A549 (cell line): ENCODE measurements around the gene HES3. TPM values are rescaled to one million over a fixed set of nuclear protein-coding genes. Genes with fewer than 3 reads are reported as not detected.

ENCODE experiments used
- ATAC-seq, 2 experiments: fragments of 200-7000 bp in 1 of 2; fragments of >200 bp in 1 of 2; cut with Nextera tagmentation in 1 of 2; cut with Tn5 transposase in 1 of 2; 3 replicates each; pipeline versions ENCODE4 v1.8.0 to v1.9.1; 2018 to 2020; ENCODE audit warnings: mild to moderate bottlenecking in 1 of 2, moderate library complexity in 1 of 2
- CTCF ChIA-PET: fragments of 300-600 bp; sonication (Branson Sonifier 250); formaldehyde crosslinking; extraction: SDS; loops from one replicate; lab custom pipeline; 2021; ENCODE audit warnings: antibody characterized with exemption, inconsistent platforms; lab: Yijun Ruan, JAX
- POLR2A ChIA-PET: fragments of 350-600 bp; formaldehyde crosslinking; extraction: SDS; loops from one replicate; lab custom pipeline; 2021; ENCODE audit warnings: antibody characterized with exemption, inconsistent platforms; lab: Yijun Ruan, JAX
- DNase-seq, 2 experiments: peaks; one replicate each; pipeline versions ENCODE4 v3.0.0 to v3.0.0-alpha.2; 2011 to 2016; ENCODE audit warnings: low read depth in 1 of 2, low spot score in 1 of 2
- FAIRE-seq: peaks from 2 replicates; lab custom pipeline; 2011; peaks lifted over from hg19 to GRCh38; lab: Jason Lieb, UNC
- H3K27ac ChIP-seq, 2 experiments: fragments of >200 bp; sonication (Bioruptor Twin); formaldehyde crosslinking; 3 replicates each; pipeline ENCODE4 v1.5.1; 2016 to 2017
- H3K4me1 ChIP-seq: fragments of >200 bp; sonication (Bioruptor Twin); formaldehyde crosslinking; 3 replicates; pipeline ENCODE4 v1.6.1; 2016
- H3K4me2 ChIP-seq: fragments of >200 bp; sonication (Bioruptor Twin); formaldehyde crosslinking; 3 replicates; pipeline ENCODE4 v1.6.1; 2016
- H3K4me3 ChIP-seq: fragments of >200 bp; sonication (Bioruptor Twin); formaldehyde crosslinking; 3 replicates; pipeline ENCODE4 v1.5.1; 2016
- H3K9me3 ChIP-seq: fragments of >200 bp; sonication (Bioruptor Twin); formaldehyde crosslinking; 3 replicates; pipeline ENCODE4 v1.6.1; 2016
- CTCF ChIP-seq: fragments of >200 bp; sonication (Bioruptor Twin); formaldehyde crosslinking; IDR thresholded peaks from 3 replicates; pipeline ENCODE4 v1.5.1; 2016
- EHMT2 ChIP-seq: fragments of 200-600 bp; sonication (generic); IDR thresholded peaks from 2 replicates; pipeline ENCODE4 v1.6.1; 2016; ENCODE audit warnings: antibody characterized with exemption, low read depth, mild to moderate bottlenecking, moderate library complexity
- ELK1 ChIP-seq: fragments of 150-350 bp; IDR thresholded peaks from 2 replicates; pipeline ENCODE4 v1.6.1; 2014; ENCODE audit warnings: low read depth, mild to moderate bottlenecking, low read length
- ESRRA ChIP-seq: fragments of 150-350 bp; IDR thresholded peaks from 2 replicates; pipeline ENCODE4 v1.6.1; 2014; ENCODE audit warnings: mild to moderate bottlenecking, low read length, borderline replicate concordance
- FOSL2 ChIP-seq, 2 experiments: fragments of 450-650 bp in 1 of 2; fragments of >200 bp in 1 of 2; sonication (Bioruptor Twin) in 1 of 2; formaldehyde crosslinking; IDR thresholded peaks; 2 replicates each; pipeline versions ENCODE4 v1.5.0 to v1.6.1; 2016 to 2020; ENCODE audit warnings: mild to moderate bottlenecking in 1 of 2, moderate library complexity in 1 of 2
- FOXS1 ChIP-seq: fragments of 250-450 bp; sonication (Bioruptor Pico); IDR thresholded peaks from 2 replicates; pipeline ENCODE4 v1.5.0; 2020; ENCODE audit warnings: mild to moderate bottlenecking, moderate library complexity
- HOXA7 ChIP-seq: fragments of 250-450 bp; sonication (Bioruptor Pico); IDR thresholded peaks from 2 replicates; pipeline ENCODE4 v1.5.0; 2020; ENCODE audit warnings: mild to moderate bottlenecking, moderate library complexity
- HOXB13 ChIP-seq: fragments of 250-450 bp; sonication (Bioruptor Pico); IDR thresholded peaks from 2 replicates; pipeline ENCODE4 v1.5.0; 2020; ENCODE audit warnings: low read depth, mild to moderate bottlenecking, moderate library complexity
- HOXB5 ChIP-seq: fragments of 250-450 bp; sonication (Bioruptor Pico); IDR thresholded peaks from 2 replicates; pipeline ENCODE4 v1.5.0; 2020; ENCODE audit warnings: mild to moderate bottlenecking, moderate library complexity
- JUN ChIP-seq, 2 experiments: fragments of >200 bp; sonication (Bioruptor Twin); formaldehyde crosslinking; IDR thresholded peaks; 2 replicates in 1 of 2; 3 replicates in 1 of 2; pipeline ENCODE4 v1.6.1; 2016 to 2017
- JUNB ChIP-seq: fragments of >200 bp; sonication (Bioruptor Twin); formaldehyde crosslinking; IDR thresholded peaks from 2 replicates; pipeline ENCODE4 v1.6.1; 2016
- KDM1A ChIP-seq: fragments of 200-600 bp; sonication (generic); IDR thresholded peaks from 2 replicates; pipeline ENCODE4 v1.6.1; 2016; ENCODE audit warnings: low read depth, mild to moderate bottlenecking
- PHF8 ChIP-seq: fragments of 200-600 bp; sonication (generic); IDR thresholded peaks from 2 replicates; pipeline ENCODE4 v1.6.1; 2016; ENCODE audit warnings: low read depth, mild to moderate bottlenecking, antibody characterized with exemption, moderate library complexity, borderline replicate concordance
- RCOR1 ChIP-seq: fragments of 150-350 bp; IDR thresholded peaks from 2 replicates; pipeline ENCODE4 v1.6.1; 2014; ENCODE audit warnings: antibody characterized with exemption, low read length, low read depth
- RNF2 ChIP-seq: fragments of 200-600 bp; sonication (generic); IDR thresholded peaks from 2 replicates; pipeline ENCODE4 v1.6.1; 2016; ENCODE audit warnings: low read depth, mild to moderate bottlenecking, antibody characterized with exemption, moderate library complexity, borderline replicate concordance
- SMC3 ChIP-seq: fragments of >200 bp; sonication (Bioruptor Twin); formaldehyde crosslinking; IDR thresholded peaks from 3 replicates; pipeline ENCODE4 v1.6.1; 2018; ENCODE audit warnings: inconsistent platforms
- SREBF2 ChIP-seq: fragments of 450-650 bp; IDR thresholded peaks from 2 replicates; pipeline ENCODE4 v1.6.1; 2014; ENCODE audit warnings: mild to moderate bottlenecking, moderate library complexity
- ZFP36 ChIP-seq: fragments of 450-650 bp; IDR thresholded peaks from 2 replicates; pipeline ENCODE4 v1.6.1; 2014; ENCODE audit warnings: borderline replicate concordance; ENCODE audit not compliant: partially characterized antibody
- ZNF302 ChIP-seq: fragments of 250-450 bp; sonication (Bioruptor Pico); IDR thresholded peaks from 2 replicates; pipeline ENCODE4 v1.9.0; 2021; ENCODE audit warnings: inconsistent platforms, mild to moderate bottlenecking, moderate library complexity
- ZSCAN20 ChIP-seq: fragments of 250-450 bp; sonication (Bioruptor Pico); IDR thresholded peaks from 2 replicates; pipeline ENCODE4 v1.8.0; 2022; ENCODE audit warnings: mild to moderate bottlenecking, moderate library complexity
- WGBS: methylation state at CpG from one replicate; pipeline ENCODE4 v1.1.6; 2017; ENCODE audit errors: missing lambda C conversion rate; 5-methylcytosine and 5-hydroxymethylcytosine counted together
- polyA plus RNA-seq, 4 experiments: library from polyadenylated mRNA; depleted of rRNA in 3 of 4; stranded (reverse); fragments of >200 nt; fragmentation: RNase III in 1 of 4; extraction: RNeasy Plus Mini Kit Qiagen cat#74134 plus additional on column Dnase treatment in 1 of 4; gene quantifications; 2 replicates in 3 of 4; 3 replicates in 1 of 4; pipeline ENCODE4 v1.2.3, GENCODE V29; 2011 to 2017
- TF ChIP-seq, protein P1 (sequence below): fragments of 250-450 bp; sonication (Bioruptor Pico); IDR thresholded peaks from 2 replicates; pipeline ENCODE4 v1.5.0; 2021; ENCODE audit warnings: mild to moderate bottlenecking, moderate library complexity, borderline replicate concordance
- TF ChIP-seq, protein P2 (sequence below): fragments of >200 bp; sonication (Bioruptor Twin); formaldehyde crosslinking; IDR thresholded peaks from 3 replicates; pipeline ENCODE4 v1.6.1; 2016

Gene HES3
- polyA plus RNA-seq, 2 of the 4 experiments (the other 2 are of a cell fraction), result not detected

GRCh38 chr1:6251233-6251632, 7.3 kb downstream of the HES3 start:
- no peak for TF ChIP-seq FOXS1 (CRISPR knock-in tag)
- no peak for TF ChIP-seq HOXB13
- TF ChIP-seq, protein P1, sequence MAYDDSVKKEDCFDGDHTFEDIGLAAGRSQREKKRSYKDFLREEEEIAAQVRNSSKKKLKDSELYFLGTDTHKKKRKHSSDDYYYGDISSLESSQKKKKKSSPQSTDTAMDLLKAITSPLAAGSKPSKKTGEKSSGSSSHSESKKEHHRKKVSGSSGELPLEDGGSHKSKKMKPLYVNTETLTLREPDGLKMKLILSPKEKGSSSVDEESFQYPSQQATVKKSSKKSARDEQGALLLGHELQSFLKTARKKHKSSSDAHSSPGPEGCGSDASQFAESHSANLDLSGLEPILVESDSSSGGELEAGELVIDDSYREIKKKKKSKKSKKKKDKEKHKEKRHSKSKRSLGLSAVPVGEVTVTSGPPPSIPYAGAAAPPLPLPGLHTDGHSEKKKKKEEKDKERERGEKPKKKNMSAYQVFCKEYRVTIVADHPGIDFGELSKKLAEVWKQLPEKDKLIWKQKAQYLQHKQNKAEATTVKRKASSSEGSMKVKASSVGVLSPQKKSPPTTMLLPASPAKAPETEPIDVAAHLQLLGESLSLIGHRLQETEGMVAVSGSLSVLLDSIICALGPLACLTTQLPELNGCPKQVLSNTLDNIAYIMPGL (CRISPR knock-in tag), result no peak
- no peak for TF ChIP-seq ZSCAN20 (CRISPR knock-in tag)
- TF ChIP-seq ZFP36, result no peak
- TF ChIP-seq HOXB5 (CRISPR knock-in tag), result no peak
- TF ChIP-seq ELK1, result no peak
- no peak for TF ChIP-seq SMC3
- TF ChIP-seq HOXA7 (CRISPR knock-in tag), result no peak
- Histone ChIP-seq H3K27ac (no peak overlapping the region), H3K4me1 (peaks cover 4% of the 10 kb centered on the region; the same call in 2 of the 3 replicates), H3K4me3 (no peak overlapping the region), H3K4me2 (no peak overlapping the region), H3K9me3 (no peaks in the 10 kb centered on the region)
- ChIA-PET POLR2A (no interaction called here), CTCF (interaction anchor here (0.7 to 9.9 kb wide), 6 partner anchors 9 to 153 kb away, joined by 3 to 250 read pairs (median 4); no protein-coding TSS in a partner anchor)
- ATAC-seq, result no peak
- no peak for FAIRE-seq
- WGBS, result 48% methylated on average over 9 of the region's 19 CpGs
- no peak for DNase-seq

- ATAC-seq, result no peak
- WGBS, result 63% methylated on average over 15 of the region's 15 CpGs
- no peak overlapping the region for H3K4me3 ChIP-seq
- TF ChIP-seq PHF8, result no peak
- TF ChIP-seq ESRRA, result no peak
- TF ChIP-seq RCOR1, result no peak
- TF ChIP-seq, protein P2, sequence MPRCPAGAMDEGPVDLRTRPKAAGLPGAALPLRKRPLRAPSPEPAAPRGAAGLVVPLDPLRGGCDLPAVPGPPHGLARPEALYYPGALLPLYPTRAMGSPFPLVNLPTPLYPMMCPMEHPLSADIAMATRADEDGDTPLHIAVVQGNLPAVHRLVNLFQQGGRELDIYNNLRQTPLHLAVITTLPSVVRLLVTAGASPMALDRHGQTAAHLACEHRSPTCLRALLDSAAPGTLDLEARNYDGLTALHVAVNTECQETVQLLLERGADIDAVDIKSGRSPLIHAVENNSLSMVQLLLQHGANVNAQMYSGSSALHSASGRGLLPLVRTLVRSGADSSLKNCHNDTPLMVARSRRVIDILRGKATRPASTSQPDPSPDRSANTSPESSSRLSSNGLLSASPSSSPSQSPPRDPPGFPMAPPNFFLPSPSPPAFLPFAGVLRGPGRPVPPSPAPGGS, result no peak
- no peak for TF ChIP-seq JUNB
- TF ChIP-seq EHMT2, result no peak
- FAIRE-seq, result no peak
- ChIA-PET POLR2A (no interaction called here), CTCF (interaction anchor here (1.0 to 9.9 kb wide), 4 partner anchors 86 to 171 kb away, joined by 3 to 250 read pairs (median 32); no protein-coding TSS in a partner anchor)
- H3K27ac ChIP-seq, result no peak overlapping the region
- no peaks in the 10 kb centered on the region for H3K4me1 ChIP-seq
- no peak for DNase-seq
- H3K4me2 ChIP-seq, result no peak overlapping the region
- no peaks in the 10 kb centered on the region for H3K9me3 ChIP-seq
Measured at GRCh38 chr1:6251681-6252373, 7.8 kb downstream of the HES3 start.

GRCh38 chr1:6252374-6252710, 8.4 kb downstream of the HES3 start:
- POLR2A ChIA-PET, result no interaction called here
- CTCF ChIA-PET, result interaction anchor here (1.0 to 9.9 kb wide), 5 partner anchors 85 to 185 kb away, joined by 3 to 250 read pairs (median 4); no protein-coding TSS in a partner anchor
- ATAC-seq (no peak), DNase-seq (no peak), FAIRE-seq (no peak)
- no peak overlapping the region for H3K27ac ChIP-seq
- H3K4me1 ChIP-seq, result no peaks in the 10 kb centered on the region
- no peak overlapping the region for H3K4me2 ChIP-seq
- H3K9me3 ChIP-seq, result no peaks in the 10 kb centered on the region
- no peak overlapping the region for H3K4me3 ChIP-seq
- WGBS, result 60% methylated on average over 2 of the region's 4 CpGs
- TF ChIP-seq ZFP36, result no peak
- no peak for TF ChIP-seq FOXS1 (CRISPR knock-in tag)
- no peak for TF ChIP-seq KDM1A
- no peak for TF ChIP-seq JUNB
- TF ChIP-seq ZNF302 (CRISPR knock-in tag), result no peak
- TF ChIP-seq, protein P1 (CRISPR knock-in tag), result no peak
- TF ChIP-seq, protein P2, result no peak
- TF ChIP-seq FOSL2 (IDR thresholded peaks at IDR 0.05), result no peak
- no peak for TF ChIP-seq FOSL2 (CRISPR knock-in tag; IDR thresholded peaks at IDR 0.05)
- TF ChIP-seq SREBF2, result no peak
- TF ChIP-seq CTCF, result no peak
- no peak for TF ChIP-seq RNF2
- no peak for TF ChIP-seq HOXB5 (CRISPR knock-in tag)
- no peak for TF ChIP-seq JUN (IDR thresholded peaks at IDR 0.05)
